ENCODE results near the gene FRMD4A.

Gene FRMD4A

DNA sequence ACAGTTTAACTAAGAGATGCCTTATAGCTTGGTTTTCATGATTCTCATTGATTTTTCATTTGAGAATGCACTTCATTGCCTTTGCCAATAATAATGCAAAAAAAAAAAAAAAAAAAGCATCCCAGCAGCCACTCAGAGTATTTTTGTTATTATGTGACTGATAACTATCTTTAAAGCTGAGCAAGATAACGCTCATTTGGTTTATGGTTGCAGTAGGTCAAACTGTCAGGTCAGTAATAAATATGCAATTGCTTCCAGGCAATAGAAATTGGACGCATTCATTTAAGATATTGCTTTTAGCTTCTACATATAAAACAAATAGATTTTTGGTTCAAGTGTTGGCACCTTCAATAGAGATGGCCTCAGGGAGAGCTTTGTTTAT lies 528.8 kb downstream of the FRMD4A start:
- H3K36me3 ChIP-seq (replicated peaks) = peaks cover 4% of the 10 kb centered on the region
- no peak overlapping the region for H3K4me3 ChIP-seq (ENCODE audit: low read depth, low read length)
- no peak for DNase-seq
- TF ChIP-seq, protein P1, sequence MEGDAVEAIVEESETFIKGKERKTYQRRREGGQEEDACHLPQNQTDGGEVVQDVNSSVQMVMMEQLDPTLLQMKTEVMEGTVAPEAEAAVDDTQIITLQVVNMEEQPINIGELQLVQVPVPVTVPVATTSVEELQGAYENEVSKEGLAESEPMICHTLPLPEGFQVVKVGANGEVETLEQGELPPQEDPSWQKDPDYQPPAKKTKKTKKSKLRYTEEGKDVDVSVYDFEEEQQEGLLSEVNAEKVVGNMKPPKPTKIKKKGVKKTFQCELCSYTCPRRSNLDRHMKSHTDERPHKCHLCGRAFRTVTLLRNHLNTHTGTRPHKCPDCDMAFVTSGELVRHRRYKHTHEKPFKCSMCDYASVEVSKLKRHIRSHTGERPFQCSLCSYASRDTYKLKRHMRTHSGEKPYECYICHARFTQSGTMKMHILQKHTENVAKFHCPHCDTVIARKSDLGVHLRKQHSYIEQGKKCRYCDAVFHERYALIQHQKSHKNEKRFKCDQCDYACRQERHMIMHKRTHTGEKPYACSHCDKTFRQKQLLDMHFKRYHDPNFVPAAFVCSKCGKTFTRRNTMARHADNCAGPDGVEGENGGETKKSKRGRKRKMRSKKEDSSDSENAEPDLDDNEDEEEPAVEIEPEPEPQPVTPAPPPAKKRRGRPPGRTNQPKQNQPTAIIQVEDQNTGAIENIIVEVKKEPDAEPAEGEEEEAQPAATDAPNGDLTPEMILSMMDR (IDR thresholded peaks at IDR 0.05; ENCODE audit: low read depth, low read length, missing control alignments) = no peak
- H3K27me3 ChIP-seq (replicated peaks) = no peaks in the 10 kb centered on the region
- H3K27ac ChIP-seq = no peak overlapping the region
- in situ Hi-C loops (cut with HindIII; ENCODE audit: low pct_ligation_motif_present, low sequenced_read_pairs) = no loop called here

DNA sequence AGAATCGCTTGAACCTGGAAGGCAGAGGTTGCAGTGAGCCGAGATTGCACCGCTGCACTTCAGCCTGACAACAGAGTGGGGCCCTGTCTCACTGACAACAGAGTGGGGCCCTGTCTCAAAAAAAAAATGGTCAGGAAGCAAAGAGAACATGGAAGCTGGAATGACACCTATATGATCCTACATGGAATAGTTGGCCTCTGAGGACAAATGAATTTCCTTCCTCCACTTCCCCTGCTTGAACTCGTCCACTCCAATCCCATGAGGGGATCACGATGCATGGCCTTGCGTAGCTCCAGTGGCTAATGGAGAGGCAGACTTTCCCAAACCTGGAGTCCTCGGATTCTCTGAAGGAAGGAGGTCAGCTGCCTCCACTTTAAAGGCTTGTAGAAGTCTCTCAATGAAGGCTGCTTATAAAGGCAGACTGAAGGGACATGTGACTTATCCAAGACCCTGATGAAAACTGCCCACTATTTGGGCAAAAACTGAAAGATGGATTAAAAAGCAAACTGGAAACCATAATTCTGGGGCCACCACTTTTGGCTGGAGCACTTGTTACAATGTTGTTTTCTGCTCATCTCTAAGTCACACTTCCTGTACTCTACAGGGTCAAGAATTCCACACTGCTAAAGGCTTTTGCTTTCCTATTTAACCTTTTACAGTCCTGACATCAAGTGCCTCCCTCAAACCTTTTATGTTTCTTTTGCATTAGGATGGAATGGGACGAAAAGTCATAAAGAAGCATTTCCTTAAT lies 529.4 kb downstream of the FRMD4A start:
- in situ Hi-C loops (cut with HindIII; ENCODE audit: low pct_ligation_motif_present, low sequenced_read_pairs) = no loop called here
- H3K27ac ChIP-seq = no peak overlapping the region
- TF ChIP-seq, protein P1 (IDR thresholded peaks at IDR 0.05; ENCODE audit: low read depth, low read length, missing control alignments) = no peak
- DNase-seq = no peak
- H3K36me3 ChIP-seq (replicated peaks) = peaks cover 6% of the 10 kb centered on the region
- H3K27me3 ChIP-seq (replicated peaks) = no peaks in the 10 kb centered on the region
- H3K4me3 ChIP-seq (ENCODE audit: low read depth, low read length) = no peak overlapping the region

DNA sequence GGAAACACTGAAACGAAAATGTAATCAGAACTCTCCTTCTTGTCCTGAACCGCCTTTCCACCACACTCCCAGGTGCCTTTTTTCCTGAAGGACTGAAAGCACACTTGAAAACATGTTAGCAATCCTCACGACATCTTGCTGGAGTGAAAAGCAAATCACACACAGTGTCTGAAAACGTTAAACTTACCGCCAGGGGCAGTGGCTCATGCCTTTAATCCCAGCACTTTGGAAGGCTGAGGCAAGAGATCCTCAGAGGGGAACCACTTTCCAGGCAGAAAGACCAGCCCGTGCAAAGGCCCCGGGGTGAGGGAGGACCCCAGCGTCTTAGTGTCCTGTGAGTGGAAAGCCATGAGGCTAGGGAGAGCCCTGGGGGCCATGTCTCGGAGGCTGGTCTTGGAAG lies 533.6 kb downstream of the FRMD4A start:
- DNase-seq = no peak
- Histone ChIP-seq H3K36me3 (replicated peaks) (peaks cover 41% of the 10 kb centered on the region), H3K4me3 (ENCODE audit: low read depth, low read length) (no peak overlapping the region), H3K27ac (no peak overlapping the region), H3K27me3 (replicated peaks) (no peaks in the 10 kb centered on the region)
- in situ Hi-C loops (cut with HindIII; ENCODE audit: low pct_ligation_motif_present, low sequenced_read_pairs) = no loop called here
- TF ChIP-seq, protein P1 (IDR thresholded peaks at IDR 0.05; ENCODE audit: low read depth, low read length, missing control alignments) = no peak

GRCh38 chr10:13795653-13796555 lies 534.8 kb downstream of the FRMD4A start:
- H3K27ac ChIP-seq = no peak overlapping the region
- no peaks in the 10 kb centered on the region for H3K27me3 ChIP-seq (replicated peaks)
- in situ Hi-C loops (cut with HindIII; ENCODE audit: low pct_ligation_motif_present, low sequenced_read_pairs) = no loop called here
- H3K36me3 ChIP-seq (replicated peaks) = peaks cover 54% of the 10 kb centered on the region
- TF ChIP-seq, protein P1 (IDR thresholded peaks at IDR 0.05; ENCODE audit: low read depth, low read length, missing control alignments) = no peak
- no peak for DNase-seq
- no peak overlapping the region for H3K4me3 ChIP-seq (ENCODE audit: low read depth, low read length)

GRCh38 chr10:13794992-13795612 lies 535.6 kb downstream of the FRMD4A start:
- in situ Hi-C loops (cut with HindIII; ENCODE audit: low pct_ligation_motif_present, low sequenced_read_pairs) = no loop called here
- TF ChIP-seq, protein P1 (IDR thresholded peaks at IDR 0.05; ENCODE audit: low read depth, low read length, missing control alignments) = no peak
- DNase-seq = no peak
- Histone ChIP-seq H3K27me3 (replicated peaks) (no peaks in the 10 kb centered on the region), H3K36me3 (replicated peaks) (peaks cover 60% of the 10 kb centered on the region), H3K27ac (no peak overlapping the region), H3K4me3 (ENCODE audit: low read depth, low read length) (no peak overlapping the region)

Data from brain microvascular endothelial cell (primary cell).